VCaP (cell line): ENCODE results near the gene MACROD1.

Experiments
- H3K27ac ChIP-seq: fragments of 450-650 bp; 2 replicates; pipeline ENCODE4 v1.5.1; 2017
- TF ChIP-seq, protein P1 (sequence below): fragments of 450-650 bp; conservative IDR thresholded peaks from 2 replicates; pipeline ENCODE4 v1.5.1; 2017; ENCODE audit warnings: mild to moderate bottlenecking, moderate library complexity

The MACROD1 gene

DNA sequence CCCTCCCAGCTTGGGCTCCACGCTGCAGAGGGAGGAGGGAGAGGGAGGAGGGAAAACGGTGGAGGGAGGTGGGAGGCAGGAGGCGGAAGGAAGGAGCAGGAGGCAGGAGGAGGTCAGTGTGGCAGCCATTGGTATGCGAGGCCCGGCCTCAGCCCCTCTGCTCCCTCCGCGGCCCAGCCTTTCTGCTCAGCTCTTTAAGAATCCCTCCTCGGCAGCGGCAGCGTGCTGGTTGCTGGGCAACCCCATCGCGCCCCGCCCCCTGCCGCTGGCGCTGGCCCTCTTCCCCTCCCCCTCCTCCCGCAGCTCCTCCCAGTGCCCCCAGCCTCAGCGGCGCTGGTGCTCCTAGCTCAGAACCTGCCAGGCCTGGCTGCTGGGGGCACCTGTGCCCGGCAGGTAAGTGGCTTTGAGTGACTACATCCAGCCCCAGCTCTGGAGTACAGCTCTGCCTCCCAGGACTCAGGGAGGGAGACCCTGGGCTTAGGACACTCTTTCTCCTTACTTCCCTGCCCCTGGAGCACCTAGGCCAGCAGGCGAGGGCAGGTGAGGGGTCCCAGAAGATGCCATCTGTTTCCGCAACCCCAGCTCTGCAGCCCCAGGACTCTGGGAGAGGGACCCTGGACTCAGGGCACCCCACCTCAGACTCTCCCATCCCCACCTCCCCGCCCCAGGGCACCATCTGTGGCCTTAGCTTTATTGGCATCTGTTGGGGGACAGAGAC lies 137.4 kb downstream of the MACROD1 start:
- no peak overlapping the region; the same call in 1 of the 2 replicates for H3K27ac ChIP-seq

DNA sequence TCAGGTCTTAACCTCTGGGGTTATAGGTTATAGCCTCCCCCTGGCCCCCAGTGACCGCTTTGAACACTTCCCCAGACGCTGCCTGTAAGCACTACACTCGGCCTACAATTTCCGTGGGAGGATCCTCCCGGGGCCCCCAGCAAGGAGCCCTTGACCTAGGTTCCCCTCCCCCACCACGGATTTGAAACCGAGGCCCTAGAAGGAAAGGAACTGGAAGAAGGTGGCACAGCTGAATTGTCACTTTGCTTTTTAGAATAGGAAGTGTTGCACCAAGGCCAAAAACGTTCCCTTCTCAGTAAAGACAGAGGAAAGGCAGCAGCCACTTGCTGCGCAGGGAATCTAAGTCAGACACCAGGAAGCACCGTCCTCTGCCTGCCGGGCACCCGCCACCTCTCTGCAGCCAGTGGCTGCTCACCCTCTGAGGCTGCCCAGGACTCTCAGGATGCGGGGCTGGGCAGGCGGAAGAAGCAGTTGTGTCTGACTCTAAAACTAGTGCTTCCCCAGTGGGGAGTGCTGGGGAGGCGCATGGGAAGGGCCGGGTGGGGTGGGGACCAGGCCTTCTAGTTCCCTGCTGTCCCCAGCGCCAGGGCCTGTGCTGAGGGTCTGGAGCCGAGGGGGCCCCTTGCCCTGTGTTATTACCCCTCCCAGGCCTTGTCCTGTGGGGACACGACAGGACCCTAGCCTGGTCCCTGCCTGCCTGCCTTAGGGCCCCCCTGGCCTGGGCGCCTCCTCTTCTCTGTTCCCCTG lies 138.1 kb downstream of the MACROD1 start:
- TF ChIP-seq, protein P1, sequence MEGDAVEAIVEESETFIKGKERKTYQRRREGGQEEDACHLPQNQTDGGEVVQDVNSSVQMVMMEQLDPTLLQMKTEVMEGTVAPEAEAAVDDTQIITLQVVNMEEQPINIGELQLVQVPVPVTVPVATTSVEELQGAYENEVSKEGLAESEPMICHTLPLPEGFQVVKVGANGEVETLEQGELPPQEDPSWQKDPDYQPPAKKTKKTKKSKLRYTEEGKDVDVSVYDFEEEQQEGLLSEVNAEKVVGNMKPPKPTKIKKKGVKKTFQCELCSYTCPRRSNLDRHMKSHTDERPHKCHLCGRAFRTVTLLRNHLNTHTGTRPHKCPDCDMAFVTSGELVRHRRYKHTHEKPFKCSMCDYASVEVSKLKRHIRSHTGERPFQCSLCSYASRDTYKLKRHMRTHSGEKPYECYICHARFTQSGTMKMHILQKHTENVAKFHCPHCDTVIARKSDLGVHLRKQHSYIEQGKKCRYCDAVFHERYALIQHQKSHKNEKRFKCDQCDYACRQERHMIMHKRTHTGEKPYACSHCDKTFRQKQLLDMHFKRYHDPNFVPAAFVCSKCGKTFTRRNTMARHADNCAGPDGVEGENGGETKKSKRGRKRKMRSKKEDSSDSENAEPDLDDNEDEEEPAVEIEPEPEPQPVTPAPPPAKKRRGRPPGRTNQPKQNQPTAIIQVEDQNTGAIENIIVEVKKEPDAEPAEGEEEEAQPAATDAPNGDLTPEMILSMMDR: no peak
- no peak overlapping the region; the same call in 1 of the 2 replicates for H3K27ac ChIP-seq

More for the DNA sequence above, 137.4 kb downstream of the MACROD1 start:
- TF ChIP-seq, protein P1: no peak

DNA sequence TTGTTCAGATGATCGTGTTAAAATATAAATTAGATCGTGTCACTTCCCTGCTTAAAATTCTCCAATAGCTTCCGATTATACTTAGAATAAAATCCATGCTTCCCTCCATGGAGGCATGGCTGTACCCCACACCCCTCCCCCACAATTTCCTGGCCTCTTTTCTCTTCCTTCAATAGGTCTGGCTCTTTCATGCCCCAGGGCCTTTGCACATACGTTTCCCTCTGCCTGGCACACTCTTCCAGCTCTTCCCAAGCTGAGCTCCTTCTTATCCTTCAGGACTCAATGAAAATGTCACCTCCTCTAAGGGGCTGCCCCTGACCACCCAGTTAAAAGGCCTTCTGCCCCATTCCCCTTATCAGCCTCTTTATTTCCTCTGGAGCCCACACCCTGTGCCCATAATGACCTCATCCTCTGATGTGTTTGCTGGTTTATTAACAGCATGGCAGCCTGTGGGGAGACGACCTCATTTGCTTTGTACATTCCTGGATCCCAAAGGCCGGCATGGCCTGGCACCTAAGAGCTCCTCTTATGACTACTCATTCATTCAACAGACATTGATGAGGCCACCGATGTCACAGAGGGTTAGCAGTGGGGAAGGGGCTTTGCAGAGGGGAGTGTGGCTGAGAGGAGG lies 139.2 kb downstream of the MACROD1 start:
- no peak overlapping the region for H3K27ac ChIP-seq
- TF ChIP-seq, protein P1: no peak

DNA sequence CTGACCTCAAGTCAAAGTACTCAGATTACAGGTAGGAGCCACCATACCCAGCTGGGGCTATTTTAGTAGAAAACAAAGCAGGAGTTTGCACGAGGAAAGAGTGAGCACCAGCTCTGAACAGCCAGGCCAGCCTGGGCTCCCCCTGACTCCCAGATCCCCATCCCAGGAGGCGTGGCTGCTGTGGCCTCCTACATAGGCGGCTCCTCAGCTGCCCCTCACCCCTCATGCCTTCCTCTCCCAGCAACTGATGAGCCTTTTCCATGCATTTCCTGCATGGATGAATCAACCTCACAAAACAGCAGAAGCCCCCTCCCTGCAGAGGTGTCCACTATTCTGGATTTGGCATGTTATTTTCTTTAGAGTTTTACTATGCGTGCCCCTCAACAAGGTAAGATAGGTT lies 140.7 kb downstream of the MACROD1 start:
- H3K27ac ChIP-seq: no peak overlapping the region
- TF ChIP-seq, protein P1: no peak

DNA sequence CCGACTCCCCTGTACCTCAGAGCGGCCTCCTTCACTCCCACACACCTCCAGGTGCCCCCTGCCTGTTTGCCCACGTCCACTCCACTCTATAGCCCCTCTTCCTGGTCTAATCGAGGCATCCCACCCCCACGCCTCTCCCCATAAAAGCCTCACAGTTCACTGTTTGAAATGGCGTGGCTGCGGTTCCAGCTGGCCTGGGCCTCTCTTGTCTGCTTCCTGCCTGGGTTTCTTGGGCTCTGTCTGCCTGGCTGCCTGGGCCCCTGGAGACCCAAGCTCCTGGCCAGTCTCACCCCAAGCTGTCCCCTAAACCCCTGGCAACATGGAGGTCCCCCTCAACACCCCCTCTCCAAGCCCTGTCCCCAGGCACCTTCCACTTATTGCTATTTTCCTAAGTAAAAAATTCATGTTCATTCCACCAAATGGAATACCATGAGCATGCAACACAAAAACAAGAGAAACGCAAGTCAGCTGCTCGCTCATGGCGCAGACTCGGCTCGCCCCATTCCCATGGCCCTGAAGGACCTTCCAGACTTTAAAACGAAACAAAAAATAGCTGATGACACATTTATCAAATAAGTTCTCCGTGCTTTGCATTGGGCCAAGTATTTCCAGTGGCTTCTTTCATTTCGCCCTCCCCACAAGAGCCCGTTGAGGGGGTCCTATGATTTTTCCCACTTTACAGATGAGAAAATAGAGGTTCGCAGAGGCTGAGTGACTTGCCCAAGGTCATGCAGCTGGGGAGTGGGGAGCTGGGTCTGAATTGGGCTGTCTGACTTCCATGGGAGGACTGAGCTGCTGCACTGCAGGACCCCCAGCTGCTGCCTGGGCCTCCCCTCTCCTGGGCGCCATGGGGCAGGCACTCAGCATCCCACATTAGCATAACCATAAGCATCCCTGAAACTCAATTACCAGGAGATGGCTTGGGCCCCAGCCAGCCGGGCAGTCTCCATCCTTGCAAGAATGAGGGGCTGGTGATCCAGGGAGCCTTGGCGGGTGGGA lies 141.9 kb downstream of the MACROD1 start:
- H3K27ac ChIP-seq: no peak overlapping the region
- TF ChIP-seq, protein P1: no peak

DNA sequence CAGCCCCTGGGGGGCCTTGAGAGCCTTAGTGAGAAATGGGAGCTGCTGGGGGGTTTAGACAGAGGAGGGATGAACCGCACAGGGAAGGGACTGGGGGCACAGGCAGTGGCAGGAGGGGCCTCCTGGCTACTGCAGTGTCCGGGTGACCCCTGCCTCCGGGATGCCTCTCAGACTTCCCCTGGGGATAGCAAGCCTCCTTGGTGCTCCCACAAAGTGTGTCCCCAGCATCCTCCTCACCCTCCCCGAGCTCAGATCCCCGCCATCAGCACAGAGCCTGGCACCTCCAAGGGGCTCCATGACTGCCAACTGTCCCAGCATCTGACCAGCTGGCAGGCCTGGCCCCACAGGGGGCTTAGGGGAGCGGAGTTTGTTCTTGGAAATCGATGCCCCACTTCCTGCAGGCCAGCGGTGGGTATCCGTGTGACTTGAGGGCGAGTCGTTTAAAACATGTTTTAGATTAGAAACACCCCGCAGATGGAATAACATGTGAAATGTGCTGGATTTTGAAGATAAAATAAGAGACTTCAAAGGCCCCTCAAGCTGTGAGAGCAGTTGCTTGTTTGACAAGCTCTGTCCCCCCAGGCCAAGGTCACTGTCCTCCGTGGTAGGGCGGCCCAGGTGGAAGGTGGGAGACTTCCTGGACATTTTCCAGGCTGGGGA lies 143.7 kb downstream of the MACROD1 start:
- H3K27ac ChIP-seq: no peak overlapping the region
- TF ChIP-seq, protein P1: no peak
